HK-2 (cell line): ENCODE results near the gene TNIK.
"Not testable (repeated sequence)": the region's sequence is repeated elsewhere in the genome, so short reads cannot be mapped to it uniquely, and the experiment has no call there.

ENCODE experiments used
- DNase-seq: peaks from one replicate; pipeline ENCODE4 v3.0.0-alpha.2; 2018; ENCODE audit not compliant: unreplicated experiment

The TNIK gene

GRCh38 chr3:171129827-171130226 lies 330.4 kb downstream of the TNIK start:
- no peak for DNase-seq

- DNase-seq, result no peak
Observed at GRCh38 chr3:171127611-171128010, 332.6 kb downstream of the TNIK start.

- no peak for DNase-seq
Observed at GRCh38 chr3:171126478-171127209, 333.6 kb downstream of the TNIK start.

GRCh38 chr3:171125010-171125409 lies 335.2 kb downstream of the TNIK start:
- DNase-seq, result no peak

GRCh38 chr3:171123915-171124314 lies 336.3 kb downstream of the TNIK start:
- no peak for DNase-seq

GRCh38 chr3:171122861-171123260 lies 337.3 kb downstream of the TNIK start:
- DNase-seq, result no peak

GRCh38 chr3:171122240-171122639 lies 338.0 kb downstream of the TNIK start:
- no peak for DNase-seq

GRCh38 chr3:171121801-171122200 lies 338.4 kb downstream of the TNIK start:
- DNase-seq, result no peak

- DNase-seq, result not testable (repeated sequence)
Observed at GRCh38 chr3:171119402-171119801, 340.8 kb downstream of the TNIK start.

- not testable (repeated sequence) for DNase-seq
Observed at GRCh38 chr3:171118993-171119392, 341.2 kb downstream of the TNIK start.

GRCh38 chr3:171116824-171117395 lies 343.3 kb downstream of the TNIK start:
- no peak for DNase-seq

GRCh38 chr3:171116365-171116764 lies 343.8 kb downstream of the TNIK start:
- DNase-seq, result no peak

- no peak for DNase-seq
Observed at GRCh38 chr3:171115667-171116066, 344.5 kb downstream of the TNIK start.

GRCh38 chr3:171113716-171114115 lies 346.5 kb downstream of the TNIK start:
- no peak for DNase-seq

- DNase-seq, result no peak
Observed at GRCh38 chr3:171110715-171111114, 349.5 kb downstream of the TNIK start.

GRCh38 chr3:171108066-171108465 lies 352.1 kb downstream of the TNIK start:
- DNase-seq, result no peak

GRCh38 chr3:171103185-171103584 lies 357.0 kb downstream of the TNIK start:
- DNase-seq, result no peak

- no peak for DNase-seq
Observed at GRCh38 chr3:171101982-171102641, 358.1 kb downstream of the TNIK start.

- DNase-seq, result no peak
Observed at GRCh38 chr3:171099911-171100310, 360.3 kb downstream of the TNIK start.

- no peak for DNase-seq
Observed at GRCh38 chr3:171095063-171095462, 365.1 kb downstream of the TNIK start.

GRCh38 chr3:171094411-171094810 lies 365.8 kb downstream of the TNIK start:
- no peak for DNase-seq

- no peak for DNase-seq
Observed at GRCh38 chr3:171093462-171093861, 366.7 kb downstream of the TNIK start.

GRCh38 chr3:171092467-171092911 lies 367.7 kb downstream of the TNIK start:
- DNase-seq, result no peak
